Measurements from ENCODE around the gene ADGRG4.

ADGRG4 gene

GRCh38 chrX:136446208-136446607 is 145.4 kb downstream of the ADGRG4 start:
- Histone ChIP-seq H3K4me1 (ENCODE audit: insufficient read depth, low read length) (no peaks in the 10 kb centered on the region), H3K36me3 (ENCODE audit: insufficient read depth, low read length) (no peaks in the 10 kb centered on the region), H3K9ac (ENCODE audit: low read length) (no peak overlapping the region), H3K4me3 (ENCODE audit: low read depth in 1 of 2, low read length in 2 of 2) (no peak overlapping the region), H3K27ac (ENCODE audit: low read depth, low read length) (no peak overlapping the region), H3K27me3 (ENCODE audit: control insufficient read depth in 1 of 2, insufficient read depth in 2 of 2, low read length in 2 of 2) (no peaks in the 10 kb centered on the region), H3K9me3 (ENCODE audit: low read length) (no peaks in the 10 kb centered on the region)

GRCh38 chrX:136447308-136447707 is 146.5 kb downstream of the ADGRG4 start:
- Histone ChIP-seq H3K27ac (ENCODE audit: low read depth, low read length) (no peak overlapping the region), H3K36me3 (ENCODE audit: insufficient read depth, low read length) (no peaks in the 10 kb centered on the region), H3K4me3 (ENCODE audit: low read depth in 1 of 2, low read length in 2 of 2) (no peak overlapping the region), H3K4me1 (ENCODE audit: insufficient read depth, low read length) (no peaks in the 10 kb centered on the region), H3K27me3 (ENCODE audit: control insufficient read depth in 1 of 2, insufficient read depth in 2 of 2, low read length in 2 of 2) (no peaks in the 10 kb centered on the region), H3K9ac (ENCODE audit: low read length) (no peak overlapping the region), H3K9me3 (ENCODE audit: low read length) (no peaks in the 10 kb centered on the region)

- no peak overlapping the region for H3K9ac ChIP-seq (ENCODE audit: low read length)
- no peaks in the 10 kb centered on the region for H3K9me3 ChIP-seq (ENCODE audit: low read length)
- no peaks in the 10 kb centered on the region for H3K27me3 ChIP-seq (ENCODE audit: control insufficient read depth in 1 of 2, insufficient read depth in 2 of 2, low read length in 2 of 2)
- no peaks in the 10 kb centered on the region for H3K4me1 ChIP-seq (ENCODE audit: insufficient read depth, low read length)
- H3K4me3 ChIP-seq (ENCODE audit: low read depth in 1 of 2, low read length in 2 of 2) = no peak overlapping the region
- H3K36me3 ChIP-seq (ENCODE audit: insufficient read depth, low read length) = no peaks in the 10 kb centered on the region
- H3K27ac ChIP-seq (ENCODE audit: low read depth, low read length) = no peak overlapping the region
Measured at GRCh38 chrX:136447968-136448367, 147.2 kb downstream of the ADGRG4 start.

- Histone ChIP-seq H3K27ac (ENCODE audit: low read depth, low read length) (no peak overlapping the region), H3K4me1 (ENCODE audit: insufficient read depth, low read length) (no peaks in the 10 kb centered on the region), H3K27me3 (ENCODE audit: control insufficient read depth in 1 of 2, insufficient read depth in 2 of 2, low read length in 2 of 2) (peaks cover 0 to 4% of the 10 kb centered on the region in 2 donors), H3K9me3 (ENCODE audit: low read length) (no peaks in the 10 kb centered on the region), H3K9ac (ENCODE audit: low read length) (no peak overlapping the region), H3K4me3 (ENCODE audit: low read depth in 1 of 2, low read length in 2 of 2) (no peak overlapping the region), H3K36me3 (ENCODE audit: insufficient read depth, low read length) (no peaks in the 10 kb centered on the region)
Measured at GRCh38 chrX:136450050-136450830, 149.5 kb downstream of the ADGRG4 start.

GRCh38 chrX:136452614-136453013 is 151.9 kb downstream of the ADGRG4 start:
- Histone ChIP-seq H3K27ac (ENCODE audit: low read depth, low read length) (no peak overlapping the region), H3K36me3 (ENCODE audit: insufficient read depth, low read length) (no peaks in the 10 kb centered on the region), H3K9ac (ENCODE audit: low read length) (no peak overlapping the region), H3K27me3 (ENCODE audit: control insufficient read depth in 1 of 2, insufficient read depth in 2 of 2, low read length in 2 of 2) (peaks cover 0 to 4% of the 10 kb centered on the region in 2 donors), H3K4me3 (ENCODE audit: low read depth in 1 of 2, low read length in 2 of 2) (no peak overlapping the region), H3K9me3 (ENCODE audit: low read length) (no peaks in the 10 kb centered on the region), H3K4me1 (ENCODE audit: insufficient read depth, low read length) (no peaks in the 10 kb centered on the region)

- H3K27ac ChIP-seq (ENCODE audit: low read depth, low read length) = no peak overlapping the region
Measured at GRCh38 chrX:136453114-136453513, 152.4 kb downstream of the ADGRG4 start.

GRCh38 chrX:136453771-136454170 is 153.0 kb downstream of the ADGRG4 start:
- H3K36me3 ChIP-seq (ENCODE audit: insufficient read depth, low read length) = no peaks in the 10 kb centered on the region
- H3K27me3 ChIP-seq (ENCODE audit: control insufficient read depth in 1 of 2, insufficient read depth in 2 of 2, low read length in 2 of 2) = peaks cover 0 to 4% of the 10 kb centered on the region in 2 donors
- no peaks in the 10 kb centered on the region for H3K4me1 ChIP-seq (ENCODE audit: insufficient read depth, low read length)
- no peaks in the 10 kb centered on the region for H3K9me3 ChIP-seq (ENCODE audit: low read length)
- no peak overlapping the region for H3K9ac ChIP-seq (ENCODE audit: low read length)
- H3K27ac ChIP-seq (ENCODE audit: low read depth, low read length) = no peak overlapping the region
- no peak overlapping the region for H3K4me3 ChIP-seq (ENCODE audit: low read depth in 1 of 2, low read length in 2 of 2)

More at GRCh38 chrX:136453114-136453513, 152.4 kb downstream of the ADGRG4 start:
- Histone ChIP-seq H3K9ac (ENCODE audit: low read length) (no peak overlapping the region), H3K9me3 (ENCODE audit: low read length) (no peaks in the 10 kb centered on the region), H3K4me1 (ENCODE audit: insufficient read depth, low read length) (no peaks in the 10 kb centered on the region), H3K27me3 (ENCODE audit: control insufficient read depth in 1 of 2, insufficient read depth in 2 of 2, low read length in 2 of 2) (peaks cover 0 to 4% of the 10 kb centered on the region in 2 donors), H3K36me3 (ENCODE audit: insufficient read depth, low read length) (no peaks in the 10 kb centered on the region), H3K4me3 (ENCODE audit: low read depth in 1 of 2, low read length in 2 of 2) (no peak overlapping the region)

GRCh38 chrX:136456133-136456532 is 155.4 kb downstream of the ADGRG4 start:
- no peaks in the 10 kb centered on the region for H3K36me3 ChIP-seq (ENCODE audit: insufficient read depth, low read length)
- H3K9me3 ChIP-seq (ENCODE audit: low read length) = no peaks in the 10 kb centered on the region
- no peak overlapping the region for H3K4me3 ChIP-seq (ENCODE audit: low read depth in 1 of 2, low read length in 2 of 2)
- H3K27ac ChIP-seq (ENCODE audit: low read depth, low read length) = no peak overlapping the region
- H3K4me1 ChIP-seq (ENCODE audit: insufficient read depth, low read length) = no peaks in the 10 kb centered on the region
- peaks cover 0 to 4% of the 10 kb centered on the region in 2 donors for H3K27me3 ChIP-seq (ENCODE audit: control insufficient read depth in 1 of 2, insufficient read depth in 2 of 2, low read length in 2 of 2)
- no peak overlapping the region for H3K9ac ChIP-seq (ENCODE audit: low read length)

GRCh38 chrX:136457303-136457917 is 156.6 kb downstream of the ADGRG4 start:
- Histone ChIP-seq H3K27me3 (ENCODE audit: control insufficient read depth in 1 of 2, insufficient read depth in 2 of 2, low read length in 2 of 2) (peaks cover 0 to 4% of the 10 kb centered on the region in 2 donors), H3K9me3 (ENCODE audit: low read length) (no peaks in the 10 kb centered on the region), H3K9ac (ENCODE audit: low read length) (no peak overlapping the region), H3K4me1 (ENCODE audit: insufficient read depth, low read length) (no peaks in the 10 kb centered on the region), H3K4me3 (ENCODE audit: low read depth in 1 of 2, low read length in 2 of 2) (no peak overlapping the region), H3K27ac (ENCODE audit: low read depth, low read length) (no peak overlapping the region), H3K36me3 (ENCODE audit: insufficient read depth, low read length) (no peaks in the 10 kb centered on the region)

- Histone ChIP-seq H3K4me3 (ENCODE audit: low read depth in 1 of 2, low read length in 2 of 2) (no peak overlapping the region), H3K4me1 (ENCODE audit: insufficient read depth, low read length) (no peaks in the 10 kb centered on the region), H3K36me3 (ENCODE audit: insufficient read depth, low read length) (no peaks in the 10 kb centered on the region), H3K27me3 (ENCODE audit: control insufficient read depth in 1 of 2, insufficient read depth in 2 of 2, low read length in 2 of 2) (no peaks in the 10 kb centered on the region), H3K9ac (ENCODE audit: low read length) (no peak overlapping the region), H3K27ac (ENCODE audit: low read depth, low read length) (no peak overlapping the region), H3K9me3 (ENCODE audit: low read length) (no peaks in the 10 kb centered on the region)
Measured at GRCh38 chrX:136464589-136464988, 163.8 kb downstream of the ADGRG4 start.

Data from muscle layer of colon (tissue), 2 donors.